ENCODE data around the gene UQCC2.

UQCC2 gene

GRCh38 chr6:33744001-33744848, 32.7 kb upstream of the UQCC2 start:
- peak; percentile 70 for DNase-seq

DNA sequence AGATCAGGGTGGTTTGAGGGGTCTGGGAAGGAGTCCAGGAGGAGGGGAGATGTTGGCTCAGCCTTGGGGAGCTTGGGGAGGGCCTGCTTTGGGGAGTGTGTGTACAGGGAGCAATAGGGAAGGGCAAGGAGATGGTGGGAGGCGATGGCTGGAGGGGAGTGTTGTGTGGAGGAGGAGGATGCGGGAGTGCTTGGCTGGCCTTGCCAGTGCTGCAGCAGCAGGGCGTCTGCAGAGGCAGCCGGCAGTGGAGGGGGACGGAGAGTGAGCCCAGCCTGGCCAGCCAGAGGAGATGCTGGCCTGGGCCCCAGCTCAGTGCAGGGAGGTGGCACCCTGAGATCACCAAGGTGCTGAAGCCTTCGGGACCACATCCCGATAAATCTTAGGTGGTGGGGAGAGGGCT, 31.3 kb upstream of the UQCC2 start:
- no peak for DNase-seq

- no peak for DNase-seq
These were observed 30.6 kb upstream of the UQCC2 start for GRCh38 chr6:33742092-33742491.

GRCh38 chr6:33740794-33741193, 29.3 kb upstream of the UQCC2 start:
- no peak for DNase-seq

DNA sequence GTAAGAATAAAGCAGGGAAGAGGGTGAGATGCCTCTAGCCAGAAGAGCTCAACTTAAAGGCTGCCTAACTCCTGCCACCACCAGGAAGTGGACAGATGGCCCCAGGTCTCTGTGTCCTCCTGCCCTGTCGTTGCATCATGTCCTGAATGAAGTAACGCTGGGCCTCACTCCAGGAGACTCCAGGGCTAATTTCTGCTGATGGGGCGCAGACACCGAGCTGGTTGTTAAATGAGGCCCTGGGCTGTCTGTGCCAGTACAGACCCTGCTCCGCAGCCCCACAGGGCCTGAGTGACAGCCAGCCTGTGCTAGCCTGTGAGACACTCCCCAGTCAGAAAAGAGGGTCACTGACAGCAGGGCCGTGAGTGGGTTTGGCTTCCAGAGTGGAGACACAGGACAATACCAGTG, 28.7 kb upstream of the UQCC2 start:
- DNase-seq, result no peak

GRCh38 chr6:33739571-33739970, 28.1 kb upstream of the UQCC2 start:
- DNase-seq, result no peak

DNA sequence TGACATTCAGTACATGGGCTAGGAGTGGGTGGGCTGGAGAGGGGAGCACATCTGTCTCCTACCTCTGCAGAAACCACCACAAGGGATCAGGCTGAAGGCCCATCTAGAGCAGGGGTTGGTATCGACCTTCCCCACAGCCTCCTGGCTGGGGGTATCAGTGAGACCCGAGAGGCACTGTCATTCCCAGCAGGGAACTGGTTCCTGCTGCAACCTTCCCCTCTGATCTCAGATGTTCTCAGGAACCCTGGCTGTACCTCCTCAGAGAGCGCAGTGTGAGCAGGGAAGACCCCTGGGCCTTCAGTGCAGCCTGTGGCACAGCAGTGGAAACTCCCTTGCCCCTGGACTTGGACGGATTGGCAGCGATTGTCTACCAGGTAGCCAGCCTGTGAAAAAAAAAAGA, 27.4 kb upstream of the UQCC2 start:
- no peak for DNase-seq

DNA sequence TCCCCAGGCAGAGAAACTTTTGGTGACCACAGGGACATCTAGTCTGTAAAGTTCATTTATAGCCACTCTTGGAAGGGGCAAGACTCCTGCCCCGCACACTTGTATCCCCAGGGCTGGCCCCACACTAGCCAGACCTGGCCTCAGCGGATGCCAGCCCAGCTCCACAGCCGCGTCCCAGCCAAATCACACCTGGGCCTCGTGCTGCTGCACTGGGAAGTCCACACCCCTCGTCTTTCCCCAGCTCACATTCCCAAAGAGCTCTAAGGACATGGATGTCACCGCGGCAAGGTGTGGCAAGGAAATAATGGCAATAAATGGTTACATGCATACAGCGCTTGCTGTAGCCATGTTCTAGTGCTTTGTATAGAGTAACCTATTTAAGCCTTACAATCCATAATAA, 26.7 kb upstream of the UQCC2 start:
- no peak for DNase-seq

DNA sequence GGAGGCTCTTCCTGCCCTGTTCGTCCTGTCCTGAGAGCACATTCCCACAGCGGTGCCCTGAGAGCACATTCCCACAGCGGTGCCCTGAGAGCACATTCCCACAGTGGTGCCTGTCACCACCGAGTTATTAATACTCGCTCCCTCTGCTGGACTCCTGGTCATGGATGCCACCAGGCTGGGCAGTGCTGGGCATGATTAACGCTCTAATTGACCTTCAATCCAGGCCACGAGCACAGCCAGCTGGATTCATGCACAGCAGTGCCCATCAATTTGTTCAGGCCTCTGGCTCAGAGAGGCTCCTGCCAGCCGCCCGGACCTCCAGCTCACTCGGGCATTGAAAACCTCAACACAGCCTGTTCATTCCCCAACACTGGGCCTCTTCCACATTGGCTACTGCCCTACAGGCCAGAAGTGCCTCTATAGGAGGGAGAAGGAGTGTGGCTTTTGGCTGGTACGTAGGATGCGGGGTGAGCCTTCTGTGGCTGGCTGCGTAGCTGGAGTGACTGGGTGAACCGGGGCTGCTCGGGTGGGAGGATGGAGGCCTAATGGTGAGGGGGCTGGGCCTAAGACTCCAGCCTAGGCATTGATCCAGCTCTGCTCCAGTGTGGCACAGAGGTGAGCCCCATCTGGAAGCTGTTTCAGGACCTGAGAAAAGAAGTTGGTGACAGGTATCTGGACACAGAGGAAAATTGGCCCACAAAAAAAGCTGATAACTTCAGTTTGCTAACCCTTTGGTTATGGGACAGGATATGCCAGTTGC, 25.9 kb upstream of the UQCC2 start:
- DNase-seq, result no peak

DNA sequence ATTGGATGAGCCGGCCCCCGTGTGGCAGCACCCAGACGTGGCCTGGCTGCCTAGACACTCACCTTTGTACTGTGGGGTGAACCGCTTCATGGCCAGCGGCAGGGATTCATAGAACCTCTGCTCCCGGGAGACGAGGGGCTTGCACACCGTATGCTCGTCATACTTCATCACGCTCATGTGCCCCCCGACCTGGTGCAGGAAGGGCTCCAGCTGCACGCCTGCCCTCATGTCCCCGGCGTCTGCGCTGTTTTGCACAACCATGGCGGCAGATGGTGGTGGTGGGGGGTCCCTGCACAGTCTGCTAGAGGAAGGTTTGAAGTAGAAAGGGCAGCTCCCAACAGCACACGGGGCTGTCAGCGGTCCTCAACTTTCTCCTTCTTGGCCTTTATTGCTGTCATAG, 23.7 kb upstream of the UQCC2 start:
- DNase-seq, result no peak

DNA sequence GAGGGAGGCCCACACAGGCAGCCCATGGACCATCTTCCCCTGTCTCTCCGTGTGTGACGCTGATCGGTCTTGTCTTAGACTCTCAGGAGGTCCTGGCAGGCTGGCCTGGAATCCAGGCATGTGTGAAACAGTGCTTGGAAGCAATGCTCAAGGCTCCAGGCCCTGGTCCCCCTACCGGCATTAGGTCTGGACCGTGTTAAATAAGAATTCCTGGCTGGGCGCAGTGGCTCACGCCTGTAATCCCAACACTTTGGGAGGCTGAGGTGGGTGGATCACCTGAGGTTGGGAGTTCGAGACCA, 22.2 kb upstream of the UQCC2 start:
- no peak for DNase-seq

GRCh38 chr6:33732817-33733708, 21.6 kb upstream of the UQCC2 start:
- no peak for DNase-seq

DNA sequence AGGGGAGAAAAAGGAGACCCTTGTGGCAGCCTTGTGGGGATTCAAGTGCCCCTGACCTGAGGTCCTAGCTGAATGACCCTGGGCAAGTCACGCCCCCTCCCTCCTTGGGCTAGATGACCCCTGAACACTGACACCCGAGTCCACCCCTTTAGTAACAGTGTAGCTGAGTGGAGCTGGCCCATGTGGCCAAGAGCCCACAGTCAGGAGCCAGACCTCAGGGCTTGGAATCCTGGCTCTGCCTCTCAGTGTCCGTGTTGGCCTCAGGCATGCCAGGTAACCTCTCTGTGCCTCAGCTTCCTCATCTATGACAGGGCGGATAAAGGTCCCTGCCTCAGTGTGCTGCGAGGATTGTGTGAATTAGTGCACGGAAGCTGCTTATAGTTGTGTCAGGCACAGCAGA, 20.9 kb upstream of the UQCC2 start:
- no peak for DNase-seq

DNA sequence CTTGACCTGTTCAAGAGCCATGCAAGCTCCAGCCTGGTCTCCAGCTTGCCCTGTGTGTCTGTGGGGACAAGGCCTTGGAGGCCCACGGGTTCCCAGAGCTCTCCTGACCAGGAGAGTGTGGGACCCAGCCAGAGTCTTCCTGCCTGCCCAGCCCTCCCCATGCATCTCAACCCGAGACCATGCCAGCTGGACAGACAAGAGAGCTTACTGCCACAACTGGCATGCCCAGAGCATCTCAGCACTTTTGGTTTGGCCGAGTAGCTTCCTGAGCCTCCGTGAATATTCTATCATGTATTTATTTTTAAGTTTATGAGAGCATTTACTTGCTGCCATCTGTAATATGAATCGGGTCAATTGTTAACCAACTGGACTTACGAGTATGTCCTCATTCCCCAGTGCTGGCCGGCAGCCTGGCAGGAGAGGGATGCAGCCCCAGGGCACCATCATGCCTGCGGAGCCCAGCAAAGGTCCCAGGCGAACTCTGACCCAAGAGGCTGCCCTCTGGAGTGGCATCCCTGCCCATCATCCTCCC, 20.3 kb upstream of the UQCC2 start:
- no peak for DNase-seq

- DNase-seq, result no peak
These were observed 19.5 kb upstream of the UQCC2 start for GRCh38 chr6:33731035-33731434.

- no peak for DNase-seq
These were observed 19.1 kb upstream of the UQCC2 start for GRCh38 chr6:33730611-33731010.

DNA sequence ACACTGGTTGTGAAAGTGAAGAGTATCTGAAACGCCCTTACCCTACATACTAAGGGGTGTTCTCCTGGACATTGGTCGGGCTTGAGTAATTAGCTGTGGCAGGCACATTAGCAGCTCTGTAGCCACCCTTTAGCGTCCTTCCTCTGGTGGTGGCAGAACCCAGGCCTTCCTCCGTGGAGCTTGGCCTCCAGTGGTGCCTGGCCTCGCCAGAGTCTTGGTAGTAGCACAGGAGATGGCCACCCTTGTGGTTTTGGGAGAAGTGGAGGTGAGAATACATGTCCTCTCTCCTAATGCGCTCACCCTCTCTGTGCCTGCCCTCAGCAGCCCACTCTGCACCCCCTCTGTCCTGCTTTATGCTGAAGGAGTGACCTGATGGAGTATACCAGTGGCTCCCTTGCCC, 17.6 kb upstream of the UQCC2 start:
- no peak for DNase-seq

DNA sequence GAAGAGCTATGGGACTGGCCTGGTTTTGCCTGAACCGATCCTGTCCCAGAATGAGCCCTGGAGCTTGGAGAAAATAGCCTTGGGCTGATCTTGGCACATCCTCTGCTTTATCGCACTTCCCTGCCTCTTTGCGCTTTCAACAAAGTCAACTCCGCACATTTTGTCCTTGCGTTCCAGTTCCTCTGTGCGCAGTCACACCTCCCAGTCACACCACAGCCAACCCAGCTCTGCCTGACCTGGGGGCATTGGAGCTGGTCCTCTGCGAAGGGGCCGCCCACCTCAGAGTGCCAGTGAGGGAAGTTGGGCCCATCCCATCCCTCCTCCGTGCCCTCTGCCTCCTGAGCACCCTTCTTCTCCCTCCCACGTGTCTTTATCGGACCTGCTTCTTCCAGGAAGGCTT, 16.9 kb upstream of the UQCC2 start:
- DNase-seq, result no peak

- DNase-seq, result no peak
These were observed 16.4 kb upstream of the UQCC2 start for GRCh38 chr6:33727932-33728331.

DNA sequence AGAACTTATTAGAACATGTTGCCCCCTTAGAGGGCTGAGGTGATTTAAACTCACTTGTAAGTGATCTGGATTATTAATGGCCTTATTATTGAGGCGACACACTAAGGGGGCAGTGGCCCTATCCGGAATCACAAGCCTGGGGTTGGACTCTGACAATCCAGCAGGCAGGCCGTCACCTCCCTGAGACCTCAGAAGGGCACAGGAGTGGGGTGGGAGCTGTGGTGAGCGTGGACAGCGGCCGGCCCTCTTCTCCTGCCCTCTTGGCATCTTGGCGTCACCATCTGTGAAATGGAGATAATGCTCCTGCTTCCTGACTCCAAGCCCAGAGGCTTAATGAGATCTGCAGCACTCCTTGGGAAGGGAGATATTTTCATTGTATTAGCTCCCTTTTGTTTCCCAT, 15.6 kb upstream of the UQCC2 start:
- no peak for DNase-seq

DNA sequence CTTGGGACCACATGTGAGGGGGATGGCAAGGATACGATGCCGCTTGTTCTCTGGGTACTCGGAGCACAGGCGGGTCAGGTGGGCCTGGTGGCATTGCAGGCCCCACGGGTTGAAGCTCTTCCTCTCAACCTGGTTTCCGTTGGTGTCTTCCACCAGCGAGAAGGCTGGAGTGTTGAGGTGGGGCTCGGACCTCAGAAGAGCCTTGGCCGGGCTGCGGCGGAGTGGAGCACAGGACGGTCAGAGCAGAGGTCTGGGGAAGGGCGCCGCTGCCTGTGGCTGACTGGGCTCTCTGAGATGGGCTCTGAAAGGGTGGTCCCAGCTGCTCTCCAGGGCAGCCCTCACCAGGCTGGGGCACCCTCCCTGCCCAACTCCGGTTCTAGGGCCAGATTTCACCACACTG, 15.2 kb upstream of the UQCC2 start:
- DNase-seq, result no peak

- DNase-seq, result no peak
These were observed 14.6 kb upstream of the UQCC2 start for GRCh38 chr6:33725891-33726673.

DNA sequence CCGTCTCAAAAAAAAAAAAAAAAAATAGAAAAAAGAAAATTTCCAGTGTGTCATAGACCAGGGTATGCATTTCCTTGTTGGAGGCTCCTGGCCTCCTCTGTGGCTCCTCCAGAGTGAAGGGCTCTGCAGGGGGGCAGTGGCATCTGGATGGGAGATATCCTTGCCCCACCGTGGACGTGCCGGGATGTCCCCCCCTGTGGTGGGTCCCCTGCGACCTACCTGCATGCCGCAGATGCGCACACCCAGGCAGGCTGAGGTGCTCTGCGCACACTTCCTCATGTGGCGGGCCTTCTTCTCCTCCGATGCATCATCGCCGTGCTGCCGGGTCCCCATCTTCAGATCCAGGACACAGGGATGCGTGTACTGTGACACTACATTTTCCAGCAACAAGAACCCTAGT, 13.7 kb upstream of the UQCC2 start:
- DNase-seq, result no peak

All from right hindlimb (tissue), 1 donor.